HepG2 (cell line): Measurements from ENCODE around the gene ASTN2. TPM values are rescaled to one million over a fixed set of nuclear protein-coding genes. Genes with fewer than 3 reads are reported as not detected.
A peak's percentile ranks its signal among the peaks of the same experiment; 100 is the strongest.

Experiments
- ARID3A ChIP-seq: IDR thresholded peaks from 2 replicates; pipeline ENCODE4 v1.6.1; 2012; ENCODE audit warnings: low read depth, low read length, improper control_type of control experiment
- BCL6 ChIP-seq: IDR thresholded peaks from 2 replicates; pipeline ENCODE4 v1.6.1; 2016; ENCODE audit warnings: missing genetic modification reagents, missing compliant biosample characterization
- FOXA3 ChIP-seq: IDR thresholded peaks from 2 replicates; pipeline ENCODE4 v1.6.1; 2016; ENCODE audit warnings: missing genetic modification reagents, missing compliant biosample characterization
- GPN1 ChIP-seq: sonication (generic); formaldehyde crosslinking; IDR thresholded peaks from 2 replicates; pipeline ENCODE4 v1.5.1; 2020; ENCODE audit warnings: missing genetic modification reagents, borderline replicate concordance
- IRF2 ChIP-seq: IDR thresholded peaks from 2 replicates; pipeline ENCODE4 v1.6.1; 2018; ENCODE audit warnings: missing genetic modification reagents, missing compliant biosample characterization
- MAX ChIP-seq: IDR thresholded peaks from 2 replicates; pipeline ENCODE4 v1.6.1; 2012; ENCODE audit warnings: inconsistent platforms
- MED1 ChIP-seq: sonication (generic); formaldehyde crosslinking; IDR thresholded peaks from 2 replicates; pipeline ENCODE4 v1.4.0; 2020; ENCODE audit warnings: missing genetic modification reagents
- MTF2 ChIP-seq: sonication (generic); formaldehyde crosslinking; IDR thresholded peaks from 2 replicates; pipeline ENCODE4 v1.5.0; 2020; ENCODE audit warnings: missing genetic modification reagents, borderline replicate concordance
- MXI1 ChIP-seq: IDR thresholded peaks from 3 replicates; pipeline ENCODE4 v1.6.1; 2012; ENCODE audit warnings: low read depth, low read length, inconsistent platforms, borderline replicate concordance
- MYC ChIP-seq: sonication (generic); formaldehyde crosslinking; IDR thresholded peaks from 2 replicates; pipeline ENCODE4 v1.9.0; 2021; ENCODE audit warnings: missing genetic modification reagents, borderline replicate concordance
- MYPOP ChIP-seq: sonication (generic); formaldehyde crosslinking; IDR thresholded peaks from 2 replicates; pipeline ENCODE4 v1.8.1; 2023; ENCODE audit warnings: mild to moderate bottlenecking, moderate library complexity, missing genetic modification reagents
- NFATC3 ChIP-seq: sonication (generic); formaldehyde crosslinking; IDR thresholded peaks from 2 replicates; pipeline ENCODE4 v1.5.1; 2020; ENCODE audit warnings: mild to moderate bottlenecking, missing genetic modification reagents
- POLR2AphosphoS2 ChIP-seq: IDR thresholded peaks from 2 replicates; pipeline ENCODE4 v1.6.1; 2011; ENCODE audit warnings: low read depth, low read length, improper control_type of control experiment
- SIN3A ChIP-seq: IDR thresholded peaks from 2 replicates; pipeline ENCODE4 v1.6.1; 2011; ENCODE audit warnings: low read depth, mild to moderate bottlenecking, control low read depth, low read length, borderline replicate concordance
- SMYD3 ChIP-seq: sonication (generic); formaldehyde crosslinking; IDR thresholded peaks from 2 replicates; pipeline ENCODE4 v1.8.1; 2023; ENCODE audit warnings: mild to moderate bottlenecking, missing genetic modification reagents
- SOX13 ChIP-seq, 3 experiments: fragments of 450-650 bp in 1 of 3; sonication (generic) in 1 of 3; formaldehyde crosslinking in 1 of 3; IDR thresholded peaks in 2 of 3; conservative IDR thresholded peaks in 1 of 3; 2 replicates each; pipeline versions ENCODE4 v1.5.0 to v1.6.1; 2016 to 2020; ENCODE audit warnings: antibody characterized with exemption in 1 of 3, mild to moderate bottlenecking in 1 of 3, missing compliant biosample characterization in 1 of 3, missing genetic modification reagents in 1 of 3, moderate library complexity in 1 of 3
- SOX5 ChIP-seq: IDR thresholded peaks from 2 replicates; pipeline ENCODE4 v1.6.1; 2016; ENCODE audit warnings: borderline replicate concordance
- SP5 ChIP-seq: IDR thresholded peaks from 2 replicates; pipeline ENCODE4 v1.6.1; 2016; ENCODE audit warnings: low read depth, borderline replicate concordance
- STAG1 ChIP-seq: sonication (generic); formaldehyde crosslinking; IDR thresholded peaks from 2 replicates; pipeline ENCODE4 v1.4.0; 2020; ENCODE audit warnings: missing genetic modification reagents
- ZBTB44 ChIP-seq: sonication (generic); formaldehyde crosslinking; IDR thresholded peaks from 2 replicates; pipeline ENCODE4 v1.4.0; 2020; ENCODE audit warnings: missing genetic modification reagents
- ZFYVE20 ChIP-seq: sonication (generic); formaldehyde crosslinking; IDR thresholded peaks from 2 replicates; pipeline ENCODE4 v1.8.0; 2023; ENCODE audit warnings: low read depth, mild to moderate bottlenecking, moderate library complexity, missing genetic modification reagents, borderline replicate concordance
- ZNF317 ChIP-seq: sonication (generic); formaldehyde crosslinking; IDR thresholded peaks from 2 replicates; pipeline ENCODE4 v1.5.0; 2020; ENCODE audit warnings: mild to moderate bottlenecking, missing genetic modification reagents
- ZNF562 ChIP-seq: sonication (generic); formaldehyde crosslinking; IDR thresholded peaks from 2 replicates; pipeline ENCODE4 v1.8.0; 2022; ENCODE audit warnings: missing genetic modification reagents, borderline replicate concordance
- ZNF792 ChIP-seq: IDR thresholded peaks from 2 replicates; pipeline ENCODE4 v1.6.1; 2016
- ZSCAN30 ChIP-seq: sonication (generic); formaldehyde crosslinking; IDR thresholded peaks from 2 replicates; pipeline ENCODE4 v1.5.0; 2020; ENCODE audit warnings: mild to moderate bottlenecking, missing genetic modification reagents
- polyA plus RNA-seq, 8 experiments: library from polyadenylated mRNA; depleted of rRNA in 3 of 8; stranded (reverse) in 7 of 8; unstranded in 1 of 8; fragments of >200 nt; fragmentation: Illumina TruSeq in 4 of 8; extraction: Trizol in 4 of 8; gene quantifications; 2 replicates each; pipeline versions ENCODE4 v1.2.1 to v1.2.3, GENCODE V29; 2011 to 2016; ENCODE audit warnings: low read depth in 4 of 8, missing spikeins in 1 of 8, mixed read lengths in 1 of 8; ENCODE audit not compliant: insufficient read depth in 1 of 8
- total RNA-seq, 5 experiments: library from RNA; depleted of rRNA; stranded (reverse); fragments of >200 nt; fragmentation: Illumina TruSeq; extraction: Trizol; gene quantifications; 2 replicates each; pipeline ENCODE4 v1.2.3, GENCODE V29; 2016; ENCODE audit warnings: low read depth in 1 of 5

The ASTN2 gene
- total and polyA plus RNA-seq, 2 of the 13 experiments (the other 11 are each of a cell fraction or from before 2014, with no cell fraction given), result 5.2 to 13.5 TPM

GRCh38 chr9:116566677-116567488, 848.0 kb downstream of the ASTN2 start (continued):
- TF ChIP-seq GPN1, result no peak
- TF ChIP-seq MTF2 (CRISPR knock-in tag), result no peak
- TF ChIP-seq FOXA3 (CRISPR knock-in tag), result peak; percentile 79
- no peak for TF ChIP-seq SP5 (CRISPR knock-in tag)
- peak; percentile 52; the same call in 1 of the 2 replicates for TF ChIP-seq ARID3A
- no peak for TF ChIP-seq ZSCAN30 (CRISPR knock-in tag)
- 0 out of 2 replicates have a peak, but pooled peaks have one; percentile 37 for TF ChIP-seq NFATC3 (CRISPR knock-in tag)
- TF ChIP-seq MXI1, result 0 out of 3 replicates have a peak, but pooled peaks have one; percentile 16
- TF ChIP-seq MYC (CRISPR knock-in tag), result 0 out of 2 replicates have a peak, but pooled peaks have one; percentile 17
- TF ChIP-seq ZNF562 (CRISPR knock-in tag), result no peak
- TF ChIP-seq SIN3A, result no peak
- peak; percentile 87 for TF ChIP-seq SOX5 (CRISPR knock-in tag)
- TF ChIP-seq STAG1, result peak; percentile 11; the same call in 1 of the 2 replicates
- TF ChIP-seq ZBTB44, result no peak
- 0 out of 2 replicates have a peak, but pooled peaks have one; percentile 37 for TF ChIP-seq MAX
- 0 out of 2 replicates have a peak, but pooled peaks have one; percentile 51 for TF ChIP-seq IRF2 (CRISPR knock-in tag)
- TF ChIP-seq ZNF317 (CRISPR knock-in tag), result no peak
- no peak for TF ChIP-seq SOX13 (IDR thresholded peaks at IDR 0.05)
- TF ChIP-seq SOX13 (CRISPR knock-in tag; conservative IDR thresholded peaks at IDR 0.05 in 1 of 2, IDR thresholded peaks at IDR 0.05 in 1 of 2), result peak in 1 of 2 experiments; percentile 78; a peak in 2 of 4 replicates
- TF ChIP-seq SMYD3 (CRISPR knock-in tag), result no peak
- no peak for TF ChIP-seq POLR2AphosphoS2
- TF ChIP-seq MYPOP (CRISPR knock-in tag), result peak; percentile 42; the same call in 1 of the 2 replicates
- peak; percentile 52 for TF ChIP-seq BCL6 (CRISPR knock-in tag)
- TF ChIP-seq ZNF792, result peak; percentile 99
- TF ChIP-seq ZFYVE20 (CRISPR knock-in tag), result no peak
- peak; percentile 49; the same call in 1 of the 2 replicates for TF ChIP-seq MED1 (CRISPR knock-in tag)
